HCT116 (cell line): ENCODE results near the gene OTUD5. TPM values are rescaled to one million over a fixed set of nuclear protein-coding genes. Genes with fewer than 3 reads are reported as not detected.
A peak's percentile ranks its signal among the peaks of the same experiment; 100 is the strongest.

Source experiments
- ATAC-seq: fragments of 200-7000 bp; cut with Tn5 transposase; 2 replicates; pipeline ENCODE4 v1.9.1; 2020; ENCODE audit warnings: mild to moderate bottlenecking, moderate library complexity
- BruUV-seq: library from RNA; stranded (reverse); fragments of 400-500 nt; replicated peaks from 2 replicates; lab custom pipeline; 2021; lab: Mats Ljungman, UMichigan
- CTCF ChIA-PET: fragments of 300-600 bp; sonication (Branson Sonifier 250); formaldehyde crosslinking; loops from one replicate; lab custom pipeline; 2021; ENCODE audit warnings: antibody characterized with exemption; lab: Charles Lee
- POLR2A ChIA-PET: fragments of 300-600, 350-600 bp; sonication (Branson Sonifier 250); formaldehyde crosslinking; loops from one replicate; lab custom pipeline; 2021; ENCODE audit warnings: antibody characterized with exemption; lab: Charles Lee
- RAD21 ChIA-PET, 2 experiments: fragments of 300-600 bp; sonication (Branson Sonifier 250); formaldehyde crosslinking; loops; one replicate each; lab custom pipeline; 2023; ENCODE audit warnings: low total read pairs in 2 of 2; ENCODE audit not compliant: uncharacterized antibody in 2 of 2, unreplicated experiment in 2 of 2, low non-redundant PET in 1 of 2; lab: Charles Lee
- DNase-seq: peaks from one replicate; pipeline ENCODE4 v3.0.0-alpha.2; 2010; ENCODE audit warnings: low read depth, low spot score
- H2AFZ ChIP-seq: fragments of 200-600 bp; shearing (Covaris generic), sonication (generic); 2 replicates; pipeline ENCODE4 v1.6.1; 2017; ENCODE audit warnings: low read depth, mixed run types, mixed read lengths, antibody characterized with exemption, low read length; ENCODE audit not compliant: poor library complexity, severe bottlenecking
- H3K27ac ChIP-seq: 2 replicates; pipeline ENCODE4 v1.5.1; 2012; ENCODE audit warnings: low read depth, low read length
- H3K27me3 ChIP-seq: fragments of 200-600 bp; sonication (generic); 2 replicates; pipeline ENCODE4 v1.6.1; 2016; ENCODE audit warnings: mixed run types, low read length, mixed read lengths; ENCODE audit not compliant: insufficient read depth
- H3K36me3 ChIP-seq, 2 experiments: fragments of 200-500 bp in 1 of 2; fragments of 200-600 bp in 1 of 2; sonication (Bioruptor generic) in 1 of 2; sonication (generic) in 1 of 2; 2 replicates each; pipeline versions ENCODE4 v1.5.1 to v1.6.1; 2014 to 2016; ENCODE audit warnings: low read length in 2 of 2, inconsistent platforms in 1 of 2, mixed read lengths in 1 of 2, mixed run types in 1 of 2; ENCODE audit not compliant: insufficient read depth in 2 of 2, control insufficient read depth in 1 of 2
- H3K4me1 ChIP-seq, 2 experiments: fragments of 200-600 bp in 1 of 2; sonication (generic) in 1 of 2; 2 replicates each; pipeline versions ENCODE4 v1.5.1 to v1.6.1; 2012 to 2017; ENCODE audit warnings: low read length in 2 of 2, inconsistent platforms in 1 of 2, mild to moderate bottlenecking in 1 of 2, mixed read lengths in 1 of 2, mixed run types in 1 of 2, moderate library complexity in 1 of 2; ENCODE audit not compliant: insufficient read depth in 2 of 2, control insufficient read depth in 1 of 2
- H3K4me2 ChIP-seq: fragments of 200-600 bp; sonication (generic); 2 replicates; pipeline ENCODE4 v1.6.1; 2017; ENCODE audit warnings: mixed run types, low read length, mixed read lengths
- H3K4me3 ChIP-seq, 2 experiments: fragments of 200-600 bp in 1 of 2; sonication (generic) in 1 of 2; replicated peaks in 1 of 2; 2 replicates each; pipeline ENCODE4 v1.5.1; 2011 to 2016; ENCODE audit warnings: low read length in 2 of 2, control low read depth in 1 of 2, low read depth in 1 of 2, mild to moderate bottlenecking in 1 of 2, mixed read lengths in 1 of 2, mixed run types in 1 of 2
- H3K79me2 ChIP-seq: fragments of 200-600 bp; sonication (generic); 2 replicates; pipeline ENCODE4 v1.6.1; 2017; ENCODE audit warnings: mild to moderate bottlenecking, mixed run types, low read length, moderate library complexity, mixed read lengths; ENCODE audit not compliant: insufficient read depth
- H3K9ac ChIP-seq: fragments of 200-600 bp; sonication (generic); 2 replicates; pipeline ENCODE4 v1.6.1; 2016; ENCODE audit warnings: low read length, mixed read lengths
- H3K9me2 ChIP-seq: fragments of 200-600 bp; sonication (generic), shearing (Covaris generic); 2 replicates; pipeline ENCODE4 v1.6.1; 2017; ENCODE audit warnings: mixed run types, mild to moderate bottlenecking, moderate library complexity; ENCODE audit not compliant: insufficient read depth
- H3K9me3 ChIP-seq, 2 experiments: fragments of 200-500 bp in 1 of 2; fragments of 200-600 bp in 1 of 2; sonication (Bioruptor generic) in 1 of 2; sonication (generic) in 1 of 2; 2 replicates each; pipeline ENCODE4 v1.6.1; 2014 to 2017; ENCODE audit warnings: low read length in 2 of 2, mixed read lengths in 2 of 2, inconsistent platforms in 1 of 2, low read depth in 1 of 2, mild to moderate bottlenecking in 1 of 2, mixed run types in 1 of 2, moderate library complexity in 1 of 2; ENCODE audit not compliant: control insufficient read depth in 1 of 2, insufficient read depth in 1 of 2
- H4K20me1 ChIP-seq: fragments of 200-600 bp; sonication (generic), shearing (Covaris generic); 2 replicates; pipeline ENCODE4 v1.6.1; 2017; ENCODE audit warnings: mixed run types, mild to moderate bottlenecking, moderate library complexity; ENCODE audit not compliant: insufficient read depth
- CEBPB ChIP-seq: IDR thresholded peaks from 2 replicates; pipeline ENCODE4 v1.6.1; 2012; ENCODE audit warnings: low read depth
- POLR2A ChIP-seq: IDR thresholded peaks from 2 replicates; pipeline ENCODE4 v1.7.0; 2011; ENCODE audit warnings: borderline replicate concordance; ENCODE audit not compliant: insufficient read depth, insufficient read length; ENCODE audit errors: extremely low read depth
- POLR2AphosphoS5 ChIP-seq: IDR thresholded peaks from 2 replicates; pipeline ENCODE4 v1.6.1; 2011; ENCODE audit warnings: mild to moderate bottlenecking, low read depth, low read length, moderate library complexity
- RAD21 ChIP-seq: IDR thresholded peaks from 2 replicates; pipeline ENCODE4 v1.6.1; 2012; ENCODE audit warnings: low read depth, mild to moderate bottlenecking
- SIN3A ChIP-seq: IDR thresholded peaks from 2 replicates; pipeline ENCODE4 v1.6.1; 2012; ENCODE audit warnings: low read depth
- TCF7L2 ChIP-seq: IDR thresholded peaks from 2 replicates; pipeline ENCODE4 v1.7.0; 2011; ENCODE audit warnings: borderline replicate concordance, inconsistent platforms; ENCODE audit not compliant: insufficient read depth, insufficient read length; ENCODE audit errors: extremely low read depth
- ZFX ChIP-seq: fragments of 450-650 bp; IDR thresholded peaks from 2 replicates; pipeline ENCODE4 v1.6.1; 2017
- intact Hi-C: fragments of 100-400 bp; cut with micrococcal nuclease; formaldehyde crosslinking; loops from 2 replicates; pipeline ENCODE4 v1.10.0; 2022
- total RNA-seq: library from RNA; stranded (reverse); gene quantifications from one replicate; pipeline ENCODE4 v1.2.1, GENCODE V29; 2021; ENCODE audit not compliant: unreplicated experiment
- TF ChIP-seq, protein P1 (sequence below): IDR thresholded peaks from 2 replicates; pipeline ENCODE4 v1.6.1; 2012; ENCODE audit warnings: low read depth

The OTUD5 gene
- total RNA-seq, 1 experiment from 2014 or later, result 42.6 TPM

DNA sequence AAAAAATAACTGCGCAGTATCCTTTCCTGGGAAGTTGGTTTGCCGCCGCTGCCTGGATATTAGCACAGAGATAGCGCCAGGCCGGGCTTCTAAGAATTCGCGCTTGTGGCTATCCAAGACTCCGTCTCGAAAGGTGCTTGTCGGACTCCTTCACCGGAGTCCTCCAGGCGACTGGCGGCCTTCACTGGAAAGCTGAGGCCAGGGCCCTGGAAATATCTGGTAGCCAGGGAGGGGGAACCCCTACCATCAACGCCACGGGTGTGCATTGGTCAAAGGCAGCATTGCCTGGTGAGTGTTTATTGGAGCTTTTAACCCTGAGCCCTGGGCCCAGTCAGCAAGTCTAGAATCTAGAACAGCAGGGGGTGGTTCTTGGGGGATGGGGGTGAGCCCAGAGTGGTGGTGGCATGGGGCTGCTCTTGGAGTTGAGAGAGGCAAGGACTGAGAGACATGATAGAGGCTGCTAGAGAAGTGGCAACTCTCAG, 38.0 kb downstream of the OTUD5 start:
- no peak overlapping the region for H2AFZ ChIP-seq
- no peaks in the 10 kb centered on the region for H3K27me3 ChIP-seq
- H3K9me3 ChIP-seq, result no peaks in the 10 kb centered on the region
- ATAC-seq, result no peak
- ChIA-PET RAD21 (no interaction called here), CTCF (no interaction called here), POLR2A (no interaction called here)
- DNase-seq, result no peak
- TF ChIP-seq, protein P1, sequence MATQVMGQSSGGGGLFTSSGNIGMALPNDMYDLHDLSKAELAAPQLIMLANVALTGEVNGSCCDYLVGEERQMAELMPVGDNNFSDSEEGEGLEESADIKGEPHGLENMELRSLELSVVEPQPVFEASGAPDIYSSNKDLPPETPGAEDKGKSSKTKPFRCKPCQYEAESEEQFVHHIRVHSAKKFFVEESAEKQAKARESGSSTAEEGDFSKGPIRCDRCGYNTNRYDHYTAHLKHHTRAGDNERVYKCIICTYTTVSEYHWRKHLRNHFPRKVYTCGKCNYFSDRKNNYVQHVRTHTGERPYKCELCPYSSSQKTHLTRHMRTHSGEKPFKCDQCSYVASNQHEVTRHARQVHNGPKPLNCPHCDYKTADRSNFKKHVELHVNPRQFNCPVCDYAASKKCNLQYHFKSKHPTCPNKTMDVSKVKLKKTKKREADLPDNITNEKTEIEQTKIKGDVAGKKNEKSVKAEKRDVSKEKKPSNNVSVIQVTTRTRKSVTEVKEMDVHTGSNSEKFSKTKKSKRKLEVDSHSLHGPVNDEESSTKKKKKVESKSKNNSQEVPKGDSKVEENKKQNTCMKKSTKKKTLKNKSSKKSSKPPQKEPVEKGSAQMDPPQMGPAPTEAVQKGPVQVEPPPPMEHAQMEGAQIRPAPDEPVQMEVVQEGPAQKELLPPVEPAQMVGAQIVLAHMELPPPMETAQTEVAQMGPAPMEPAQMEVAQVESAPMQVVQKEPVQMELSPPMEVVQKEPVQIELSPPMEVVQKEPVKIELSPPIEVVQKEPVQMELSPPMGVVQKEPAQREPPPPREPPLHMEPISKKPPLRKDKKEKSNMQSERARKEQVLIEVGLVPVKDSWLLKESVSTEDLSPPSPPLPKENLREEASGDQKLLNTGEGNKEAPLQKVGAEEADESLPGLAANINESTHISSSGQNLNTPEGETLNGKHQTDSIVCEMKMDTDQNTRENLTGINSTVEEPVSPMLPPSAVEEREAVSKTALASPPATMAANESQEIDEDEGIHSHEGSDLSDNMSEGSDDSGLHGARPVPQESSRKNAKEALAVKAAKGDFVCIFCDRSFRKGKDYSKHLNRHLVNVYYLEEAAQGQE, result no peak
- no peak for TF ChIP-seq SIN3A
- TF ChIP-seq CEBPB, result no peak
- TF ChIP-seq ZFX, result no peak
- no peak for TF ChIP-seq RAD21
- no peak for TF ChIP-seq POLR2A
- no peak for TF ChIP-seq POLR2AphosphoS5
- TF ChIP-seq TCF7L2, result no peak
- H3K4me3 ChIP-seq, result peak overlapping the region; percentile 22 to 69; a peak in 2 of 4 replicates
- H3K79me2 ChIP-seq, result peaks cover 31% of the 10 kb centered on the region
- no peaks in the 10 kb centered on the region for H3K9me2 ChIP-seq
- peak overlapping the region; percentile 79 for H3K4me2 ChIP-seq
- peaks cover 3 to 6% of the 10 kb centered on the region in 2 experiments; a peak in 3 of 4 replicates for H3K36me3 ChIP-seq
- no peaks in the 10 kb centered on the region for H4K20me1 ChIP-seq
- peaks cover 5 to 19% of the 10 kb centered on the region in 2 experiments; a peak in 2 of 4 replicates for H3K4me1 ChIP-seq
- no peak overlapping the region for H3K9ac ChIP-seq
- no TSS peak for BruUV-seq
- peak overlapping the region; percentile 35 for H3K27ac ChIP-seq
- intact Hi-C loops, result loop anchor here (2.0 to 5.0 kb wide), 2 partner anchors 37 to 157 kb away; partner anchors contain the start of genes GLOD5 and OTUD5
